Esophagus mucosa (tissue), 1 donor: ENCODE results near the gene DDX1. TPM values are rescaled to one million over a fixed set of nuclear protein-coding genes. Genes with fewer than 3 reads are reported as not detected.
"Not testable (repeated sequence)": the region's sequence is repeated elsewhere in the genome, so short reads cannot be mapped to it uniquely, and the experiment has no call there.

ENCODE experiments used
- ATAC-seq: fragments of 200-7000 bp; cut with Tn5 transposase; one replicate; pipeline ENCODE4 v1.9.1; 2020
- total RNA-seq: library from RNA; stranded (reverse); gene quantifications from one replicate; pipeline ENCODE4 v1.2.4, GENCODE V29; 2023
- donor health status: DM: yes; HTN: yes; CAD: no.

Gene DDX1
- total RNA-seq, 1 donor from 2014 or later, result 63.5 TPM

- no peak for ATAC-seq
Observed at GRCh38 chr2:15677141-15677843, 85.6 kb downstream of the DDX1 start.

GRCh38 chr2:15678346-15678745, 86.7 kb downstream of the DDX1 start:
- no peak for ATAC-seq

GRCh38 chr2:15678909-15679308, 87.2 kb downstream of the DDX1 start:
- no peak for ATAC-seq

- no peak for ATAC-seq
Observed at GRCh38 chr2:15679386-15679924, 87.8 kb downstream of the DDX1 start.

GRCh38 chr2:15680132-15680531, 88.5 kb downstream of the DDX1 start:
- not testable (repeated sequence) for ATAC-seq

Other genes with a start within 250 kb of the DDX1 start
- 25.1 TPM for gene NBAS, start 30.5 kb upstream of the DDX1 start, total RNA-seq